ENCODE measurements around the gene BAIAP2L2.

BAIAP2L2 gene

DNA sequence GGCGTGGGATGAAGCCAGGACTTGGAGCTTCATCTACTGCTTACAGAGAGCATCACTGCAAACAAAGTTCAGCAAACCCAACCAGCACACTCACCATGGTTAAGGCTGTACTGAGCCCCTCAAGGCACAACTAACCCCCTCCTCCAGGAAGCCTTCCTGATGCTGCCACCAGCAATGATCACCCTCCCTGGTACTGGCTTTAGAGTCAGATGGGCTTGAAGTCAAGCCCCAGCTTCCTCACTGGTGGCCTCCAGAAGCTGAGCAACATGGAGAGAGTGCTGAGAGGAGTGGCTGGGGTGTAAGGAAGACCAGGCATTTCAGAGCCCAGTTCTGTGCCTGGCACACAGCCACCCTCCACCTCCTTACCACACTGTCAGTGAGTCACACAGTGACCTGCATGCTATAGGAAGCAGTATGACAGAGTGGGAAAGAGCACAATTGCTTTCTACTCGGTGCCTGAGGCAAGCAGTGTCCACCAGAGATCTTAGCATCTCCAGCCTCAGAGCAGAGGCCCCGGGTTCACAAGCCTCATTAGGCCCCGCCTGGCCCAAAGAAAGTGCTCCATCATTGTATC, 24.7 kb upstream of the BAIAP2L2 start:
- peaks cover 6% of the 10 kb centered on the region for H3K36me3 Mint-ChIP-seq (ENCODE audit: low read depth)
- H3K9me3 Mint-ChIP-seq, result no peaks in the 10 kb centered on the region
- H3K27me3 Mint-ChIP-seq, result no peaks in the 10 kb centered on the region
- H3K4me1 Mint-ChIP-seq, result peaks cover 3% of the 10 kb centered on the region
- no peak overlapping the region for H3K27ac Mint-ChIP-seq
- ATAC-seq (peak; percentile 52), DNase-seq (no peak)
- H3K4me3 Mint-ChIP-seq, result no peak overlapping the region

DNA sequence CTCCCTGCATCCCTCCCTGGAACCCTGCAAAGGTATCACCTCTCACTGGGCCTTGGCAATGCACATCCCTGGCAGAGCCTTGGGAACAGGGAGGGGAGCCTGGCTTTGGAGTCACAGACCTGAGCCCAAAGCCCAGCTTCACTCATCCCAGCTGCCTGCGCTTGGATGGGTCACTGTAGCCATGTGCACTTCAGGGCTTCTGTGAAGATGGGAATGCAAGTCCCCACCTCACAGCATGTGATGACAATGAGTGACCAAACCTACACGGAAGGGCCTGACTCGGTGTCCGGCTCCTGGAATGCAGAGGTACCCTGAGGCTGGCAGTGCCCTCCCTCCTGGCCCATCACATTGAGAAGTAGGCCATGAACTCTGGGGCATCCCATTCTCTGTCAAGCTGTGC, 22.8 kb upstream of the BAIAP2L2 start:
- no peaks in the 10 kb centered on the region for H3K27me3 Mint-ChIP-seq
- H3K36me3 Mint-ChIP-seq (ENCODE audit: low read depth), result peaks cover 6% of the 10 kb centered on the region
- no peak overlapping the region for H3K27ac Mint-ChIP-seq
- H3K9me3 Mint-ChIP-seq, result no peaks in the 10 kb centered on the region
- peaks cover 3% of the 10 kb centered on the region for H3K4me1 Mint-ChIP-seq
- DNase-seq (no peak), ATAC-seq (no peak)
- no peak overlapping the region for H3K4me3 Mint-ChIP-seq

DNA sequence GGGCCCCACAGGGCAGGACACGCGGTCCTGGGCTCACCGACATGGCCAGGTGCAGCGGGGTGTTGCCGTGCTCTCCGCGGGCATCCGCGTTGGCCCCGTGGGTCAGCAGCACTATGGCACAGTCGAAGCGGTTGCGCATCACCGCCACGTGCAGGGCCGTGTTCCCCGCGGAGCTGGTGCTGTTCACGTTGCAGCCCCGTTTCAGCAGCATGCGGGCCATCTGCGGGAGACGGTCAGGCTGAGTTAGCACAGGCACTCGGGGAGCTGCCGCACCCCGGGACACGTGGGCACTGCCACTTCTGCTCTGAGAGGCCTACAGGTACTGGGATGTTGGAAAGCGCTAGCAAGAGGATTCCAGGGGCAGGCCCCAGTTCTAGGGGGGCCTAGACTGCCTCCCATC, 22.3 kb upstream of the BAIAP2L2 start:
- H3K4me3 Mint-ChIP-seq, result no peak overlapping the region
- no peaks in the 10 kb centered on the region for H3K27me3 Mint-ChIP-seq
- no peaks in the 10 kb centered on the region for H3K9me3 Mint-ChIP-seq
- DNase-seq (no peak), ATAC-seq (no peak)
- peaks cover 6% of the 10 kb centered on the region for H3K36me3 Mint-ChIP-seq (ENCODE audit: low read depth)
- no peak overlapping the region for H3K27ac Mint-ChIP-seq
- peaks cover 3% of the 10 kb centered on the region for H3K4me1 Mint-ChIP-seq

DNA sequence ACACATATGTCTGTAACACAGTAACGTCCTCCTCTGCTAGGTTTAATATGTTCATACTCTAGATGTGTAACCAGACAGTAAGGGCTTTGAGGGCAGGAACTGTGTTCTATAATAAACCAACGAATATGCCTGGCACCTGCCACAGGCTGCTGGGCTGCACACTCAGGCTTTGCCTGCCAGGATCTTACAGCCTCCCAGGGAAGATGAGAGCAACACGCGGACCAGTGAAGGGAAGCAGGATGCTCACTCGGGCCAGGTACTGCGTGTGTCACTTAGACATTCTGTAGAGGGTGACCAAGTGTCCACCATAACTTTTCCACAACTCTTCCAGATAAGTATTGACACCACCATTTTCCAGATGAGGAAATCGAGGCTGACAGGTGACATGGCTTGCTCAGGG, 21.7 kb upstream of the BAIAP2L2 start:
- Mint-ChIP-seq H3K4me1 (peaks cover 3% of the 10 kb centered on the region), H3K4me3 (no peak overlapping the region), H3K9me3 (no peaks in the 10 kb centered on the region), H3K27me3 (no peaks in the 10 kb centered on the region), H3K36me3 (ENCODE audit: low read depth) (peaks cover 6% of the 10 kb centered on the region), H3K27ac (no peak overlapping the region)
- ATAC-seq (no peak), DNase-seq (no peak)

- Mint-ChIP-seq H3K4me1 (peaks cover 3% of the 10 kb centered on the region), H3K27ac (no peak overlapping the region), H3K4me3 (no peak overlapping the region), H3K27me3 (no peaks in the 10 kb centered on the region), H3K36me3 (ENCODE audit: low read depth) (peaks cover 6% of the 10 kb centered on the region), H3K9me3 (no peaks in the 10 kb centered on the region)
- no peak for DNase-seq
- ATAC-seq, result no peak
These were observed 20.9 kb upstream of the BAIAP2L2 start for GRCh38 chr22:38131399-38131798.

GRCh38 chr22:38129856-38130255, 19.4 kb upstream of the BAIAP2L2 start:
- Mint-ChIP-seq H3K4me1 (no peaks in the 10 kb centered on the region), H3K36me3 (ENCODE audit: low read depth) (peaks cover 6% of the 10 kb centered on the region), H3K4me3 (no peak overlapping the region), H3K27me3 (no peaks in the 10 kb centered on the region), H3K9me3 (no peaks in the 10 kb centered on the region), H3K27ac (no peak overlapping the region)
- ATAC-seq (no peak), DNase-seq (no peak)

- DNase-seq (no peak), ATAC-seq (no peak)
- peaks cover 6% of the 10 kb centered on the region for H3K36me3 Mint-ChIP-seq (ENCODE audit: low read depth)
- no peak overlapping the region for H3K27ac Mint-ChIP-seq
- H3K4me1 Mint-ChIP-seq, result no peaks in the 10 kb centered on the region
- H3K4me3 Mint-ChIP-seq, result no peak overlapping the region
- H3K9me3 Mint-ChIP-seq, result no peaks in the 10 kb centered on the region
- no peaks in the 10 kb centered on the region for H3K27me3 Mint-ChIP-seq
These were observed 18.5 kb upstream of the BAIAP2L2 start for GRCh38 chr22:38129021-38129420.

DNA sequence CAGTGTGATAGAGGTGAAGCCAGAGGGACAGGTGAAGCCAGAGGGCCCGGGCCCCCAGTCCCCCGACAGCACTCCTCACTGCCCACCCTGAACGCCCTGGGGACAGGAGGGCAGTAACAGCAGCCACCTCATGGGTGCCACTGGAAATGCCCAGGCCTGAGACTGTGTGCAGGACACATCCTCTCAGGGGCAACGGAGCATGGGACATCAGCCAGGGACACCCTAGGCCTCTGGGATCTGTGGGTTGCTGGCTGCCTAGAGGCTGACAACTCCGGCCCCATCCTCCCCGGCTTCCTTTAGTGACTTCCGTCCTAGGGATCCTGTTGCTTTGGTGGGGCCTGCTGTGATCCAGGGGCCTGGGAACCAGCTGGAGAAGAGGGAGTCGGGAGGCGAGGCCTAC, 17.4 kb upstream of the BAIAP2L2 start:
- DNase-seq (no peak), ATAC-seq (no peak)
- H3K9me3 Mint-ChIP-seq, result no peaks in the 10 kb centered on the region
- no peaks in the 10 kb centered on the region for H3K4me1 Mint-ChIP-seq
- H3K36me3 Mint-ChIP-seq (ENCODE audit: low read depth), result peaks cover 5% of the 10 kb centered on the region
- no peaks in the 10 kb centered on the region for H3K27me3 Mint-ChIP-seq
- H3K27ac Mint-ChIP-seq, result no peak overlapping the region
- H3K4me3 Mint-ChIP-seq, result no peak overlapping the region

DNA sequence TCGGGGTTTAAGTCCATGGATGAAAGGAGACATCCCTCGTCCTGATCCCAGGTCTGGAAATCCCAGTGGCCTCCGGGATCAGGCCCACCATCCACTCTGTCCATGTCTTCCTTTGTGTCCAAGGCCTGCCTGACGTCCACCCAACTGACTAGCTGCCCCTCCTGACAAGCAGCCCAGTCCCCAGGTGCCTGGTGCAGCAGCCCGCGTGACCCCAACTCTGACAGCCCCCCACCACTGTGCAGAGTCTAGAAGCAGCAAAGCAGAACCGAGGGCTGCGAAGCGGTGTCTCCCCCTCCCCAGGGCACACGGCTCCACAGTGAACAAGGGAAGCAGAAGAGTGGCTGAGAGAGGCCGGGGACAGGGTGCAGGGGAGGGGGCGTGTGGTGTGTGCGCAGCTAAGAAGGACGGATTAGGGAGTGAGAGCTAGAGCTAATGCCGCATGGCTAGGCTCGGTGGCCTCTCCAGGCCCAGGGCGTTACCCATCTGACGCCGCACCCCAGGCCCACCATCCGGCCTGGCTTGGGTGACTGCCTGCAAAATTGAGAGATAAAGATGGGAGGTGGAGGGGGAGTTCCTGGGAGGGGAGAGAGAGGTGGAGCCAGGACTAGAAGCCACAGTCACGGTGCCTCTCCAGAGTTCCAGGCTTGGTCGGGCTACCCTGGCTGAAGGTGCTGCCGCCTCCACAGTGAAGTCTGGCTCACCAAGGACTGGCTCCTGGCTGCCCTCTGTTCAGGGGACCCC, 16.6 kb upstream of the BAIAP2L2 start:
- no peak for ATAC-seq
- Mint-ChIP-seq H3K36me3 (ENCODE audit: low read depth) (peaks cover 1% of the 10 kb centered on the region), H3K4me3 (no peak overlapping the region), H3K27me3 (no peaks in the 10 kb centered on the region), H3K9me3 (no peaks in the 10 kb centered on the region), H3K27ac (no peak overlapping the region), H3K4me1 (no peaks in the 10 kb centered on the region)
- no peak for DNase-seq

DNA sequence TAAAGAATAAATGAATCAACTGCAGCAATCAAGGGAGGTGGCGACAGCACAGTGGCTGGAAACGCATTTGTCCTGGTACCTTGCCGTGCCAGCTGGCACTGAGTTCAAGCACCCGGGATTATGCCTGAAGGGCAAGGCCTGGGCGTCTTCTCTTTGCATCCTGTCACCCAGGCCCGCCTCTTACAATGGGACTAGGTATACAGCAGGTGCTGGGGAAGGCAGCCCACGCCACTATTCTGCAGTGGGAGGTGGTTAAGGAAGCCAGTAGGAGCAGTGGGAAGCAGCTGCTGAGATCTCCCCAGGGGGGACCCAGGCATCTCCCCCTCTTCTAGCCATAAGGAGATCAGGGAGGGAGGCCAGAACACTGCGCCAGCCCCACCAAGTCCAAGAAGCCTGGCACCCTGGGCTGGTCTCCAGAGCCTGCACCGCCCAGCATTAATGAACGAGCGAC, 15.3 kb upstream of the BAIAP2L2 start:
- Mint-ChIP-seq H3K4me3 (no peak overlapping the region), H3K27ac (no peak overlapping the region), H3K9me3 (no peaks in the 10 kb centered on the region), H3K36me3 (ENCODE audit: low read depth) (no peaks in the 10 kb centered on the region), H3K27me3 (no peaks in the 10 kb centered on the region), H3K4me1 (no peaks in the 10 kb centered on the region)
- DNase-seq (no peak), ATAC-seq (no peak)

GRCh38 chr22:38125038-38125610, 14.6 kb upstream of the BAIAP2L2 start:
- Mint-ChIP-seq H3K27me3 (no peaks in the 10 kb centered on the region), H3K27ac (no peak overlapping the region), H3K36me3 (ENCODE audit: low read depth) (no peaks in the 10 kb centered on the region), H3K4me3 (no peak overlapping the region), H3K9me3 (no peaks in the 10 kb centered on the region), H3K4me1 (no peaks in the 10 kb centered on the region)
- DNase-seq (no peak), ATAC-seq (no peak)

GRCh38 chr22:38124236-38124974, 13.9 kb upstream of the BAIAP2L2 start:
- Mint-ChIP-seq H3K9me3 (no peaks in the 10 kb centered on the region), H3K36me3 (ENCODE audit: low read depth) (no peaks in the 10 kb centered on the region), H3K4me1 (no peaks in the 10 kb centered on the region), H3K4me3 (no peak overlapping the region), H3K27me3 (no peaks in the 10 kb centered on the region), H3K27ac (no peak overlapping the region)
- DNase-seq (no peak), ATAC-seq (no peak)

- DNase-seq, result no peak
- H3K27ac Mint-ChIP-seq, result no peak overlapping the region
- H3K4me1 Mint-ChIP-seq, result no peaks in the 10 kb centered on the region
- H3K36me3 Mint-ChIP-seq (ENCODE audit: low read depth), result no peaks in the 10 kb centered on the region
- no peak overlapping the region for H3K4me3 Mint-ChIP-seq
- no peak for ATAC-seq
- H3K27me3 Mint-ChIP-seq, result no peaks in the 10 kb centered on the region
- H3K9me3 Mint-ChIP-seq, result no peaks in the 10 kb centered on the region
These were observed 12.1 kb upstream of the BAIAP2L2 start for GRCh38 chr22:38122616-38123015.

GRCh38 chr22:38120359-38121110, 10.1 kb upstream of the BAIAP2L2 start:
- DNase-seq (no peak), ATAC-seq (no peak)
- Mint-ChIP-seq H3K9me3 (no peaks in the 10 kb centered on the region), H3K4me1 (no peaks in the 10 kb centered on the region), H3K4me3 (no peak overlapping the region), H3K27ac (no peak overlapping the region), H3K27me3 (no peaks in the 10 kb centered on the region), H3K36me3 (ENCODE audit: low read depth) (no peaks in the 10 kb centered on the region)

Data from activated naive CD8-positive, alpha-beta T cell treated with anti-CD3 and anti-CD28 coated beads, Interleukin-2, amount 50 U/mL, for 24 hours (primary cell).